Vagina (tissue), 2 donors: ENCODE results near the gene RPL37A. TPM values are rescaled to one million over a fixed set of nuclear protein-coding genes. Genes with fewer than 3 reads are reported as not detected.

ENCODE experiments used
- DNase-seq, 2 donors: peaks; one replicate each; pipeline ENCODE4 v3.0.0-alpha.2; 2017; ENCODE audit errors: extremely low spot score in 2 of 2
- H3K27ac ChIP-seq: fragments of 200-600 bp; sonication (generic); one replicate; pipeline ENCODE4 v1.5.1; 2019
- H3K27me3 ChIP-seq: fragments of 200-600 bp; sonication (generic); one replicate; pipeline ENCODE4 v1.5.1; 2019
- H3K36me3 ChIP-seq, 2 donors: fragments of 200-600 bp; sonication (generic); one replicate each; pipeline ENCODE4 v1.5.1; 2017 to 2019
- H3K4me1 ChIP-seq: fragments of 200-600 bp; sonication (generic); one replicate; pipeline ENCODE4 v1.5.1; 2019
- H3K4me3 ChIP-seq, 2 donors: fragments of 200-600 bp; sonication (generic); 1 replicate in 1 of 2; 2 replicates in 1 of 2; pipeline ENCODE4 v1.5.1; 2016 to 2019
- H3K9me3 ChIP-seq: fragments of 200-600 bp; sonication (generic); one replicate; pipeline ENCODE4 v1.5.1; 2019
- POLR2A ChIP-seq, 2 donors: fragments of 450-650 bp; IDR thresholded peaks; one replicate each; pipeline ENCODE4 v1.6.1; 2017; ENCODE audit warnings: antibody characterized with exemption in 2 of 2, mild to moderate bottlenecking in 2 of 2, moderate library complexity in 2 of 2
- POLR2AphosphoS5 ChIP-seq, 2 donors: sonication (generic); formaldehyde crosslinking; IDR thresholded peaks; one replicate each; pipeline ENCODE4 v1.9.0; 2017; ENCODE audit warnings: antibody characterized with exemption in 2 of 2, mild to moderate bottlenecking in 2 of 2, low read depth in 1 of 2; ENCODE audit not compliant: insufficient read depth in 1 of 2
- intact Hi-C: fragments of 100-400 bp; cut with DNase I; formaldehyde crosslinking; loops from one replicate; pipeline ENCODE4 v1.15.1; 2023
- total RNA-seq: library from RNA; depleted of rRNA; stranded (reverse); fragments of >200 nt; gene quantifications from one replicate; pipeline ENCODE4 v1.2.3, GENCODE V29; 2016
- TF ChIP-seq, protein P1 (sequence below), 3 experiments: fragments of 450-650 bp in 2 of 3; fragments of 200-600 bp in 1 of 3; sonication (generic) in 1 of 3; IDR thresholded peaks; one replicate each; pipeline ENCODE4 v1.5.1; 2017 to 2019; ENCODE audit warnings: antibody characterized with exemption in 3 of 3, mild to moderate bottlenecking in 2 of 3, moderate library complexity in 2 of 3

Gene RPL37A
- total RNA-seq, 1 donor from 2014 or later, result 1,089 TPM

DNA sequence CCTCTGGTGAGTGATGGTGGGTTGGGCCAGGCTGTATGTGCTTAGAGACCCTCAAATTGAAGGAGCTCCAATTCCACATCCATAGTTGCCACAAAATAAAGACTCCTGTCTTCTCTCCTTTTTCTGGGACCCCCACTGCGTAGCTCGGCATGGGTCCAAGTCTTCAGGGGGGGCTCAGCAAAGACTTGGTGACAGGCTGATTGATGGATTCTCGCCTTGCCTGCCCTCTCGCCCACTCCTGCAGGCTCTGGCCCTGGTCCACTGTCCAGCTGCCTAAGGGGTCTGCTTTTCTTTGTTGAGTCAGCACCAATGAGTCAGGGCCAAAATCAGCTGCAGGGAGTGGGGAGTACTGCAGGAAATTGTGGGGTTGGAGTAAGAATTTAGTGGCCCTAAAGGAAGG is 21.5 kb downstream of the RPL37A start:
- Histone ChIP-seq H3K9me3 (no peaks in the 10 kb centered on the region), H3K4me1 (no peaks in the 10 kb centered on the region)

GRCh38 chr2:216522892-216523502 is 24.4 kb downstream of the RPL37A start:
- H3K27me3 ChIP-seq, result no peaks in the 10 kb centered on the region
- intact Hi-C loops, result no loop called here
- DNase-seq, result no peak
- H3K9me3 ChIP-seq, result no peaks in the 10 kb centered on the region
- H3K4me3 ChIP-seq, result no peak overlapping the region
- TF ChIP-seq, protein P1, sequence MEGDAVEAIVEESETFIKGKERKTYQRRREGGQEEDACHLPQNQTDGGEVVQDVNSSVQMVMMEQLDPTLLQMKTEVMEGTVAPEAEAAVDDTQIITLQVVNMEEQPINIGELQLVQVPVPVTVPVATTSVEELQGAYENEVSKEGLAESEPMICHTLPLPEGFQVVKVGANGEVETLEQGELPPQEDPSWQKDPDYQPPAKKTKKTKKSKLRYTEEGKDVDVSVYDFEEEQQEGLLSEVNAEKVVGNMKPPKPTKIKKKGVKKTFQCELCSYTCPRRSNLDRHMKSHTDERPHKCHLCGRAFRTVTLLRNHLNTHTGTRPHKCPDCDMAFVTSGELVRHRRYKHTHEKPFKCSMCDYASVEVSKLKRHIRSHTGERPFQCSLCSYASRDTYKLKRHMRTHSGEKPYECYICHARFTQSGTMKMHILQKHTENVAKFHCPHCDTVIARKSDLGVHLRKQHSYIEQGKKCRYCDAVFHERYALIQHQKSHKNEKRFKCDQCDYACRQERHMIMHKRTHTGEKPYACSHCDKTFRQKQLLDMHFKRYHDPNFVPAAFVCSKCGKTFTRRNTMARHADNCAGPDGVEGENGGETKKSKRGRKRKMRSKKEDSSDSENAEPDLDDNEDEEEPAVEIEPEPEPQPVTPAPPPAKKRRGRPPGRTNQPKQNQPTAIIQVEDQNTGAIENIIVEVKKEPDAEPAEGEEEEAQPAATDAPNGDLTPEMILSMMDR (IDR thresholded peaks at IDR 0.05), result no peak
- no peak for TF ChIP-seq POLR2A (IDR thresholded peaks at IDR 0.05)
- no peak for TF ChIP-seq POLR2AphosphoS5 (IDR thresholded peaks at IDR 0.05; ENCODE audit: insufficient read depth in 1 of 2, low read depth in 1 of 2)
- no peaks in the 10 kb centered on the region for H3K36me3 ChIP-seq
- H3K27ac ChIP-seq, result no peak overlapping the region
- H3K4me1 ChIP-seq, result no peaks in the 10 kb centered on the region

More for the DNA sequence above, 21.5 kb downstream of the RPL37A start:
- Histone ChIP-seq H3K4me3 (no peak overlapping the region), H3K27ac (no peak overlapping the region), H3K27me3 (no peaks in the 10 kb centered on the region), H3K36me3 (no peaks in the 10 kb centered on the region)
- intact Hi-C loops, result no loop called here
- no peak for DNase-seq
- TF ChIP-seq, protein P1 (IDR thresholded peaks at IDR 0.05), result no peak
- no peak for TF ChIP-seq POLR2A (IDR thresholded peaks at IDR 0.05)
- no peak for TF ChIP-seq POLR2AphosphoS5 (IDR thresholded peaks at IDR 0.05; ENCODE audit: insufficient read depth in 1 of 2, low read depth in 1 of 2)

DNA sequence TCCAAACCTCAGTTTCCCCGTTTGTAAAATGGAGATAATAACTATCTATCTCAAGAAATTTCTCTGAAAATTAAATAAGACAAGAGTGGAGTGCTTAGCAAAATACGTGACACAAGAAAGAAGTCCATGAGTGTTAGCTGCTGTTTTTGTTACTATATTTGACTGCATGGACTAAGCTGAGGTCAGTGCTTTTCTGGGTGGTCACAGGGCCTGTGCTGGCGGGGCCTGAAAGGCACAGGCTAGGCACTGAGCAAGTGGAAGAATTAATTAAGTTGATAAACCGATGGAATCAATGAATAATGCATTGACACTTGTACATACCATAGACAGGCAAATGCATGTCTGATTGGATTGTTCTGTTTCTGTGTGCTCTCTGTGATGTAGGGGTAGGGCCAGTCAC is 27.3 kb downstream of the RPL37A start:
- no peak overlapping the region for H3K4me3 ChIP-seq
- H3K36me3 ChIP-seq, result no peaks in the 10 kb centered on the region
- DNase-seq, result no peak
- no peaks in the 10 kb centered on the region for H3K27me3 ChIP-seq
- H3K27ac ChIP-seq, result no peak overlapping the region
- TF ChIP-seq POLR2A (IDR thresholded peaks at IDR 0.05) (no peak), POLR2AphosphoS5 (IDR thresholded peaks at IDR 0.05; ENCODE audit: insufficient read depth in 1 of 2, low read depth in 1 of 2) (no peak)
- TF ChIP-seq, protein P1 (IDR thresholded peaks at IDR 0.05), result no peak
- intact Hi-C loops, result no loop called here
- no peaks in the 10 kb centered on the region for H3K9me3 ChIP-seq
- H3K4me1 ChIP-seq, result no peaks in the 10 kb centered on the region

GRCh38 chr2:216526939-216527338 is 28.3 kb downstream of the RPL37A start:
- intact Hi-C loops, result no loop called here
- H3K9me3 ChIP-seq, result no peaks in the 10 kb centered on the region
- no peak overlapping the region for H3K4me3 ChIP-seq
- H3K36me3 ChIP-seq, result no peaks in the 10 kb centered on the region
- DNase-seq, result no peak
- TF ChIP-seq POLR2AphosphoS5 (IDR thresholded peaks at IDR 0.05; ENCODE audit: insufficient read depth in 1 of 2, low read depth in 1 of 2), result no peak
- no peaks in the 10 kb centered on the region for H3K27me3 ChIP-seq
- H3K4me1 ChIP-seq, result no peaks in the 10 kb centered on the region
- H3K27ac ChIP-seq, result no peak overlapping the region

DNA sequence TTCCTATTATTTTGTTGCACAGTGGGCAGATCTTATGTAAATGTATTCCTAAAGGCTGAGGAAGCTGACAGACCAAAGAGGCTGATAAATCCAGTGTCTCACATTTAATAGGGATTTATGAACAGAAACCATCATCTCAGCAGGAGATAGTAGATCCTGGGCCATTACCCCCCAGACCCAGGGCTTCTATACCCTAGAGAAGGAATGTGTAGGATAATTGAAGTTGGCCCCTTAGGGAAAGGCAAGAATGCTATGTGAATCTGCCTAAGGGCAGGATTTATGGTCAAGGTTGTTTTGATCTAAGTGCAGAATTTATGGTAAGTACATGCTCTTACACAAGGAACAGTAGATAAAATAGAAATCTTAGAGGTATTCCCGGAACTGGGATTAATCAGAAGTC is 29.0 kb downstream of the RPL37A start:
- Histone ChIP-seq H3K36me3 (no peaks in the 10 kb centered on the region), H3K27ac (no peak overlapping the region), H3K27me3 (no peaks in the 10 kb centered on the region), H3K9me3 (no peaks in the 10 kb centered on the region), H3K4me3 (no peak overlapping the region), H3K4me1 (no peaks in the 10 kb centered on the region)
- intact Hi-C loops, result no loop called here
- DNase-seq, result no peak
- TF ChIP-seq POLR2A (IDR thresholded peaks at IDR 0.05) (no peak), POLR2AphosphoS5 (IDR thresholded peaks at IDR 0.05; ENCODE audit: insufficient read depth in 1 of 2, low read depth in 1 of 2) (no peak)
- TF ChIP-seq, protein P1 (IDR thresholded peaks at IDR 0.05), result no peak
